ENCODE results near the gene SPNS3.

DNA sequence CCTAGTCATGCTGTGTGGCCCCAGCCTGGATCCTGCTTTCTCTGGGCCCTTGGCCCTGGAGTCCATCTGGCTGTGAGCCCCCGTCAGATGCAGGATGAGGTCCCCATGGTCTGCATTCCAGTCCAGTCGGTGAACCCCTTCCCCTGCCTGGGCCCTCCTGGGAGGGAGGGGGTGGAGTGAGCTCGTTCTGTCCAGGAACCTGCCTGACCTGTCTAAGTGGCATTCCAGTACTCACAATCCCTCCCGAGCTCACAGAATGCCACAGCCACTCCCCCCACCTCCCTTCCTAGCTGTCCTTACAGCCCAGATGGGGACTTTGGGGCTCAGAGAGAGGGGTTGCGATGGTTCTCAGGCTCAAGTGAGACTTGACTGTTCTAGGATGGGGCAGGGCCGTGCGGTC is 80.5 kb downstream of the SPNS3 start:
- no peak for TF ChIP-seq EZH2 (IDR thresholded peaks at IDR 0.05; ENCODE audit: low read length)
- TF ChIP-seq, protein P1, sequence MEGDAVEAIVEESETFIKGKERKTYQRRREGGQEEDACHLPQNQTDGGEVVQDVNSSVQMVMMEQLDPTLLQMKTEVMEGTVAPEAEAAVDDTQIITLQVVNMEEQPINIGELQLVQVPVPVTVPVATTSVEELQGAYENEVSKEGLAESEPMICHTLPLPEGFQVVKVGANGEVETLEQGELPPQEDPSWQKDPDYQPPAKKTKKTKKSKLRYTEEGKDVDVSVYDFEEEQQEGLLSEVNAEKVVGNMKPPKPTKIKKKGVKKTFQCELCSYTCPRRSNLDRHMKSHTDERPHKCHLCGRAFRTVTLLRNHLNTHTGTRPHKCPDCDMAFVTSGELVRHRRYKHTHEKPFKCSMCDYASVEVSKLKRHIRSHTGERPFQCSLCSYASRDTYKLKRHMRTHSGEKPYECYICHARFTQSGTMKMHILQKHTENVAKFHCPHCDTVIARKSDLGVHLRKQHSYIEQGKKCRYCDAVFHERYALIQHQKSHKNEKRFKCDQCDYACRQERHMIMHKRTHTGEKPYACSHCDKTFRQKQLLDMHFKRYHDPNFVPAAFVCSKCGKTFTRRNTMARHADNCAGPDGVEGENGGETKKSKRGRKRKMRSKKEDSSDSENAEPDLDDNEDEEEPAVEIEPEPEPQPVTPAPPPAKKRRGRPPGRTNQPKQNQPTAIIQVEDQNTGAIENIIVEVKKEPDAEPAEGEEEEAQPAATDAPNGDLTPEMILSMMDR (optimal IDR thresholded peaks at IDR 0.05 in 1 of 3, IDR thresholded peaks at IDR 0.05 in 1 of 3, conservative IDR thresholded peaks at IDR 0.05 in 1 of 3; ENCODE audit: extremely low read depth in 1 of 3, insufficient read depth in 2 of 3, low read length in 3 of 3), result no peak
